GM12892 (cell line): ENCODE data around the gene CBFA2T3.

Experiments
- POLR2A ChIP-seq: IDR thresholded peaks from 2 replicates; pipeline ENCODE4 v1.6.1; 2011; ENCODE audit warnings: low read depth, low read length, control low read depth
- TAF1 ChIP-seq: IDR thresholded peaks from 2 replicates; pipeline ENCODE4 v1.6.1; 2011; ENCODE audit warnings: low read depth, mild to moderate bottlenecking, control low read depth, low read length, borderline replicate concordance

DNA sequence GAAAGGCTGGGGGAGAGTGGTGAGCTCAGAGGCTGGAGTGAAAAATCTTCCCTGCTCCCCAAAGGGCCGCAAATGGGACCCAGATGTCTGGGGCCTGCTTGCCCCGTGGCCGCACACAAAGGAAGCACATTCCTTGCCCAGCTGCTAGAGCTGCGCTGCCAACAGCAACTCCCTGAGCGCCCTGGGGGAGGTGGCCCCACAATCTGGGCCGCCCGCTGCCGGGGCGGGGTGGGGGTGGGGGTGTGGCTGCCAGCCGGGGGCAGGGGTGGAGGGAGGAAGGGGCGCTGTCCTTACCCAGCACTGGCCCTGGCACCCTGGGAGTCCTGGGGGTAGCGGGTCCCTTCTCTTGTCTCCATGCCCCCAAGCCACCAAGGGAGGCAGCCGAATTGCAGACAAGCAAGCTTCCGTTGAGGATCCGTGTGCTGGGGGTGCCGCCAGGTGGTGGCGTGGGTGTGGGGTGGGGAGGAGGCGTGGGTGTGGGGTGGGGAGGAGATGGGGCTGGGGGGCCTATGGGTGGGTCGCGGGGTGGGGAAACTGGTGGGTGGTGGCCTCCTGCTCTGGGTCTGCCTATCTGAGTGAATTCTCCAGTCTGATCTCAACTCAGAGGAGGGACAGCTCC is 62.1 kb downstream of the CBFA2T3 start:
- TF ChIP-seq TAF1 (no peak), POLR2A (no peak)
